ENCODE data around the gene TAP1. TPM values are rescaled to one million over a fixed set of nuclear protein-coding genes. Genes with fewer than 3 reads are reported as not detected.
A peak's percentile ranks its signal among the peaks of the same experiment; 100 is the strongest.

Gene TAP1
- total and polyA plus RNA-seq, 8 donors: 19.0 to 99.2 (median 21.3) TPM

DNA sequence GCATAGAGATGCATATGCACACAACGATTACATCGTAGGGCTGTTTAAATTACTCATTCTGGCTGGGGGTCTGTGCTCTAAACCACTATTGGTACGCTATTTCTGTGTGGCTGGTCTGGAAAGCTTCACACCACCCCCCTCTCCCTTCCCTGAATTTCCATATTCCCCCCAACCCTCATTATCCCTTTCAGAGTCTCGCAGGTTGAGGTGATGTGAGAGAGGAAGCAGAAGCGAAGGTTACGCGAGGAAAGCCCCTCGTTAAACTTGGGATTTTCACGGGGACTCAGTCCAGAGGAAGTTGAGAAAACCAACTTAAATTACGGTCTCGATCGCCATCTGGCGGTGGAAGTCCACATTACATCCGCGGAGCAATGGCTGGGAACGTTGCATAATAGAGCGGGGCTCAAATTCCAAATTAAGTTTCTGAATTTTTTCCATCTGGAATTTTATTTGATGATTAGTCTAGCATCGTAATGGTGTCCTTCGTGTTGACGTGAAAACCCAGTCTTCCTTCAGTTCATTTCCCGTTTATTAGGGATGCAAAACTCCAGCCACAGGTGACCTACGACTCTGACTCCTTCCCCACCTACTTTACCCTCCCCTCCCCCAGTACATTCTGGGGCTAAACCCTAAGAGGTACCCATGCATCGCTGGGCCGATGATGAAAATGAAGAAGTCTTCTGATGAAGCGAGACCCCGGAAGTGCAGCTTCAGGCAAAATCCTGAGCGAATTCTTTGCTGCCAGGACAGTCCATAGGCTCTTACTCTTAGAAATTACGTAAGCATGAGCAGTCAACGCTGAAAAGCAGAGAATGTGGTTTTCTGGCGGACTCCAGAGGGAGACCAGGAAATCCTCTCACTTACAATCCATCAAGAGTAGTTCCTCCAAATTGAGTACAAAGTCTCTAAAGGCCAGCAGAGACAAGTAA, 56.4 kb downstream of the TAP1 start:
- Histone ChIP-seq H3K27me3 (peaks cover 3 to 30% of the 10 kb centered on the region in 2 donors), H3K9me3 (peaks cover 0 to 4% of the 10 kb centered on the region in 2 donors), H3K4me3 (peak overlapping the region in 1 of 2 donors; percentile 5), H3K4me1 (peaks cover 0 to 22% of the 10 kb centered on the region in 2 donors), H3K36me3 (no peaks in the 10 kb centered on the region), H3K27ac (peak overlapping the region in 1 of 2 donors; percentile 21)
- TF ChIP-seq, protein P1, sequence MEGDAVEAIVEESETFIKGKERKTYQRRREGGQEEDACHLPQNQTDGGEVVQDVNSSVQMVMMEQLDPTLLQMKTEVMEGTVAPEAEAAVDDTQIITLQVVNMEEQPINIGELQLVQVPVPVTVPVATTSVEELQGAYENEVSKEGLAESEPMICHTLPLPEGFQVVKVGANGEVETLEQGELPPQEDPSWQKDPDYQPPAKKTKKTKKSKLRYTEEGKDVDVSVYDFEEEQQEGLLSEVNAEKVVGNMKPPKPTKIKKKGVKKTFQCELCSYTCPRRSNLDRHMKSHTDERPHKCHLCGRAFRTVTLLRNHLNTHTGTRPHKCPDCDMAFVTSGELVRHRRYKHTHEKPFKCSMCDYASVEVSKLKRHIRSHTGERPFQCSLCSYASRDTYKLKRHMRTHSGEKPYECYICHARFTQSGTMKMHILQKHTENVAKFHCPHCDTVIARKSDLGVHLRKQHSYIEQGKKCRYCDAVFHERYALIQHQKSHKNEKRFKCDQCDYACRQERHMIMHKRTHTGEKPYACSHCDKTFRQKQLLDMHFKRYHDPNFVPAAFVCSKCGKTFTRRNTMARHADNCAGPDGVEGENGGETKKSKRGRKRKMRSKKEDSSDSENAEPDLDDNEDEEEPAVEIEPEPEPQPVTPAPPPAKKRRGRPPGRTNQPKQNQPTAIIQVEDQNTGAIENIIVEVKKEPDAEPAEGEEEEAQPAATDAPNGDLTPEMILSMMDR (IDR thresholded peaks at IDR 0.05): peak; percentile 88 to 95
- DNase-seq: peak; percentile 74 to 83 (median 80)
- ATAC-seq: peak; percentile 92
- intact Hi-C loops (cut with DNase I): loop anchor here in 1 of 2 donors (5.0 kb wide), 1 partner anchor 380 kb away; no protein-coding TSS in a partner anchor

Other genes starting within 250 kb of the TAP1 start
- gene HLA-DQA1, start 216.3 kb downstream of the TAP1 start, total RNA-seq: 100 to 1,000 TPM; 137 to 200 TPM
- 1 to 10 TPM; 3.8 to 8.3 (median 4.4) TPM for gene HLA-DQA1, start 216.3 kb downstream of the TAP1 start, polyA plus RNA-seq (ENCODE audit: insufficient read length in 6 of 6)
- gene HLA-DQB1, start 187.0 kb downstream of the TAP1 start, total RNA-seq: 100 to 1,000 TPM in 1 of 2 donors, 10 to 100 TPM in 1; 56.8 to 172 TPM
- 1 to 10 TPM; 2.8 to 9.5 (median 5.1) TPM for gene HLA-DQB1, start 187.0 kb downstream of the TAP1 start, polyA plus RNA-seq (ENCODE audit: insufficient read length in 6 of 6)
- 1 to 10 TPM in 1 of 2 donors, under 1 TPM in 1; 0.37 to 7.0 TPM for gene HLA-DQA2, start 112.3 kb downstream of the TAP1 start, total RNA-seq
- 1 to 10 TPM in 4 of 6 donors, under 1 TPM in 2; 0.57 to 2.2 (median 1.4) TPM for gene HLA-DQA2, start 112.3 kb downstream of the TAP1 start, polyA plus RNA-seq (ENCODE audit: insufficient read length in 6 of 6)
- 10 to 100 TPM in 1 of 2 donors, 1 to 10 TPM in 1; 1.5 to 31.3 TPM for gene HLA-DQB2, start 90.2 kb downstream of the TAP1 start, total RNA-seq
- gene HLA-DQB2, start 90.2 kb downstream of the TAP1 start, polyA plus RNA-seq (ENCODE audit: insufficient read length in 6 of 6): 1 to 10 TPM in 3 of 6 donors, under 1 TPM in 2, not detected in 1; 0.47 to 2.0 (median 1.2) TPM
- gene HLA-DOB, start 36.7 kb downstream of the TAP1 start, total RNA-seq: 1 to 10 TPM; 1.5 to 2.8 TPM
- gene HLA-DOB, start 36.7 kb downstream of the TAP1 start, polyA plus RNA-seq (ENCODE audit: insufficient read length in 6 of 6): under 1 TPM; 0.24 to 0.79 (median 0.49) TPM
- 10 to 100 TPM; 75.9 to 90.0 TPM for gene TAP2, start 15.0 kb downstream of the TAP1 start, total RNA-seq
- gene TAP2, start 15.0 kb downstream of the TAP1 start, polyA plus RNA-seq (ENCODE audit: insufficient read length in 6 of 6): 10 to 100 TPM; 14.3 to 24.7 (median 15.9) TPM
- 100 to 1,000 TPM in 1 of 2 donors, 10 to 100 TPM in 1; 93.6 to 122 TPM for gene PSMB8, start 9.7 kb downstream of the TAP1 start, total RNA-seq
- 10 to 100 TPM; 37.9 to 46.2 (median 41.4) TPM for gene PSMB8, start 9.7 kb downstream of the TAP1 start, polyA plus RNA-seq (ENCODE audit: insufficient read length in 6 of 6)
- gene PSMB9, start 488 bp upstream of the TAP1 start, total RNA-seq: 10 to 100 TPM; 50.0 to 67.9 TPM
- gene PSMB9, start 488 bp upstream of the TAP1 start, polyA plus RNA-seq (ENCODE audit: insufficient read length in 6 of 6): 10 to 100 TPM; 12.9 to 17.9 (median 15.4) TPM
- gene HLA-DMB, start 87.3 kb upstream of the TAP1 start, total RNA-seq: 10 to 100 TPM; 59.0 to 91.0 TPM
- gene HLA-DMB, start 87.3 kb upstream of the TAP1 start, polyA plus RNA-seq (ENCODE audit: insufficient read length in 6 of 6): 10 to 100 TPM in 3 of 6 donors, 1 to 10 TPM in 3; 7.4 to 12.0 (median 9.6) TPM
- 100 to 1,000 TPM; 128 to 159 TPM for gene HLA-DMA, start 99.4 kb upstream of the TAP1 start, total RNA-seq
- 10 to 100 TPM in 5 of 6 donors, 1 to 10 TPM in 1; 9.4 to 26.3 (median 17.1) TPM for gene HLA-DMA, start 99.4 kb upstream of the TAP1 start, polyA plus RNA-seq (ENCODE audit: insufficient read length in 6 of 6)
- gene BRD2, start 114.9 kb upstream of the TAP1 start, total RNA-seq: 100 to 1,000 TPM; 125 to 174 TPM
- gene BRD2, start 114.9 kb upstream of the TAP1 start, polyA plus RNA-seq (ENCODE audit: insufficient read length in 6 of 6): 100 to 1,000 TPM; 282 to 317 (median 302) TPM
- 10 to 100 TPM; 15.3 to 20.6 TPM for gene HLA-DOA, start 155.9 kb upstream of the TAP1 start, total RNA-seq
- gene HLA-DOA, start 155.9 kb upstream of the TAP1 start, polyA plus RNA-seq (ENCODE audit: insufficient read length in 6 of 6): 1 to 10 TPM; 1.8 to 3.3 (median 2.9) TPM
- gene HLA-DPA1, start 219.9 kb upstream of the TAP1 start, total RNA-seq: 100 to 1,000 TPM; 354 to 476 TPM
- gene HLA-DPA1, start 219.9 kb upstream of the TAP1 start, polyA plus RNA-seq (ENCODE audit: insufficient read length in 6 of 6): 10 to 100 TPM; 14.9 to 46.7 (median 32.0) TPM
- 100 to 1,000 TPM; 206 to 326 TPM for gene HLA-DPB1, start 222.3 kb upstream of the TAP1 start, total RNA-seq
- gene HLA-DPB1, start 222.3 kb upstream of the TAP1 start, polyA plus RNA-seq (ENCODE audit: insufficient read length in 6 of 6): 10 to 100 TPM; 15.2 to 30.3 (median 24.1) TPM

Measured in left lung (tissue), 10 donors.